ENCODE measurements around the gene MACROH2A1. TPM values are rescaled to one million over a fixed set of nuclear protein-coding genes. Genes with fewer than 3 reads are reported as not detected.

Gene MACROH2A1
- total and polyA plus RNA-seq, 2 experiments from 2014 or later, result 64.9 to 81.6 TPM

DNA sequence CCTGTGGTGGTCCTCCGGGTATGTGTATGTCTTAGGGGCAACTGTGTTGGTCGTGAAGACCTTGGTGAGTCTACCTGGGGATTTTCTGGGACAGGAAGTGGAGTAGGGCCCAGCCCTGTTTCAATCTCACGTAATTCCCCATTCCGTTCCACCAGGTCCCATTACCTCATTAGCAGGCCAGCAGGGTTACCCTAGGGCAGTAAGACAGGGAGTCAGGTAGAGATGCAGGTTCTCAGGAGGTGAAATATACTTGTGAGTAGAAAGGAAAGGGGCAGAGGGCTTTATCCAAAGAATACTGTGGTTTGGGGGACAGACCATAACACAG is 56.5 kb downstream of the MACROH2A1 start:
- H3K27ac Mint-ChIP-seq, result no peak overlapping the region
- H3K79me2 ChIP-seq (replicated peaks; ENCODE audit: insufficient read depth), result no peaks in the 10 kb centered on the region
- H3K9me3 Mint-ChIP-seq, result no peaks in the 10 kb centered on the region
- H3K36me3 Mint-ChIP-seq (ENCODE audit: low read depth), result peaks cover 64% of the 10 kb centered on the region
- H3F3A ChIP-seq (replicated peaks; ENCODE audit: low read depth), result no peaks in the 10 kb centered on the region
- H3K4me2 ChIP-seq, result no peak overlapping the region
- H3K36me3 ChIP-seq (ENCODE audit: insufficient read depth), result no peaks in the 10 kb centered on the region
- H3K27me3 Mint-ChIP-seq (ENCODE audit: insufficient read depth, low read depth, poor library complexity), result peaks cover 18% of the 10 kb centered on the region
- no peaks in the 10 kb centered on the region for H3K27me3 ChIP-seq (ENCODE audit: insufficient read depth)
- H3K4me3 ChIP-seq, result no peak overlapping the region
- no peak overlapping the region for H3K27ac ChIP-seq (ENCODE audit: low read depth)
- ATAC-seq, result no peak
- no peak for DNase-seq (ENCODE audit: low spot score)
- TF ChIP-seq, protein P1, sequence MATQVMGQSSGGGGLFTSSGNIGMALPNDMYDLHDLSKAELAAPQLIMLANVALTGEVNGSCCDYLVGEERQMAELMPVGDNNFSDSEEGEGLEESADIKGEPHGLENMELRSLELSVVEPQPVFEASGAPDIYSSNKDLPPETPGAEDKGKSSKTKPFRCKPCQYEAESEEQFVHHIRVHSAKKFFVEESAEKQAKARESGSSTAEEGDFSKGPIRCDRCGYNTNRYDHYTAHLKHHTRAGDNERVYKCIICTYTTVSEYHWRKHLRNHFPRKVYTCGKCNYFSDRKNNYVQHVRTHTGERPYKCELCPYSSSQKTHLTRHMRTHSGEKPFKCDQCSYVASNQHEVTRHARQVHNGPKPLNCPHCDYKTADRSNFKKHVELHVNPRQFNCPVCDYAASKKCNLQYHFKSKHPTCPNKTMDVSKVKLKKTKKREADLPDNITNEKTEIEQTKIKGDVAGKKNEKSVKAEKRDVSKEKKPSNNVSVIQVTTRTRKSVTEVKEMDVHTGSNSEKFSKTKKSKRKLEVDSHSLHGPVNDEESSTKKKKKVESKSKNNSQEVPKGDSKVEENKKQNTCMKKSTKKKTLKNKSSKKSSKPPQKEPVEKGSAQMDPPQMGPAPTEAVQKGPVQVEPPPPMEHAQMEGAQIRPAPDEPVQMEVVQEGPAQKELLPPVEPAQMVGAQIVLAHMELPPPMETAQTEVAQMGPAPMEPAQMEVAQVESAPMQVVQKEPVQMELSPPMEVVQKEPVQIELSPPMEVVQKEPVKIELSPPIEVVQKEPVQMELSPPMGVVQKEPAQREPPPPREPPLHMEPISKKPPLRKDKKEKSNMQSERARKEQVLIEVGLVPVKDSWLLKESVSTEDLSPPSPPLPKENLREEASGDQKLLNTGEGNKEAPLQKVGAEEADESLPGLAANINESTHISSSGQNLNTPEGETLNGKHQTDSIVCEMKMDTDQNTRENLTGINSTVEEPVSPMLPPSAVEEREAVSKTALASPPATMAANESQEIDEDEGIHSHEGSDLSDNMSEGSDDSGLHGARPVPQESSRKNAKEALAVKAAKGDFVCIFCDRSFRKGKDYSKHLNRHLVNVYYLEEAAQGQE (IDR thresholded peaks at IDR 0.05; ENCODE audit: unreplicated experiment), result no peak
- no peak for TF ChIP-seq EZH2 (IDR thresholded peaks at IDR 0.05; ENCODE audit: low read depth, unreplicated experiment)
- TF ChIP-seq STAT1 (IDR thresholded peaks at IDR 0.05; ENCODE audit: unreplicated experiment), result no peak
- TF ChIP-seq ZNF462 (CRISPR knock-in tag; IDR thresholded peaks at IDR 0.05), result no peak
- TF ChIP-seq POLR2AphosphoS5 (IDR thresholded peaks at IDR 0.05; ENCODE audit: low read depth), result no peak
- TF ChIP-seq ZNF331 (CRISPR knock-in tag; IDR thresholded peaks at IDR 0.05; ENCODE audit: low read depth), result no peak
- TF ChIP-seq ZNF114 (CRISPR knock-in tag; IDR thresholded peaks at IDR 0.05), result no peak
- no peak for TF ChIP-seq JUNB (IDR thresholded peaks at IDR 0.05; ENCODE audit: unreplicated experiment)
- TF ChIP-seq ETS1 (IDR thresholded peaks at IDR 0.05), result no peak
- no peak for TF ChIP-seq EZH2phosphoT487 (IDR thresholded peaks at IDR 0.05; ENCODE audit: unreplicated experiment)
- no peak for TF ChIP-seq CREB1 (CRISPR knock-in tag; IDR thresholded peaks at IDR 0.05; ENCODE audit: low read depth)
- no peak for TF ChIP-seq NANOG (IDR thresholded peaks at IDR 0.05; ENCODE audit: borderline replicate concordance)
- no peak for TF ChIP-seq CTCF (conservative IDR thresholded peaks at IDR 0.05; ENCODE audit: low read depth in 2 of 2)
- H3K4me1 ChIP-seq (ENCODE audit: insufficient read depth), result no peaks in the 10 kb centered on the region
- H4K20me1 ChIP-seq (replicated peaks; ENCODE audit: insufficient read depth), result no peaks in the 10 kb centered on the region; the same call in 1 of the 2 replicates
- H3K4me3 Mint-ChIP-seq, result no peak overlapping the region
- H2AFZ ChIP-seq, result no peak overlapping the region
- H3K9me2 ChIP-seq (ENCODE audit: insufficient read depth), result no peaks in the 10 kb centered on the region
- no peaks in the 10 kb centered on the region; the same call in 2 of the 3 replicates for H3K4me1 Mint-ChIP-seq

Data from GM23338 (cell line).